IPS DF 4.7 (cell line): ENCODE results near the gene ITPK1.

Source experiments
- DNase-seq: peaks from one replicate; pipeline ENCODE4 v3.0.0-alpha.2; 2013; ENCODE audit warnings: low spot score; ENCODE audit errors: extremely low read depth

Gene ITPK1

GRCh38 chr14:92970271-92970670, 145.5 kb downstream of the ITPK1 start:
- no peak for DNase-seq

- DNase-seq = no peak
Measured at GRCh38 chr14:92969871-92970270, 145.9 kb downstream of the ITPK1 start.

GRCh38 chr14:92969430-92969829, 146.3 kb downstream of the ITPK1 start:
- no peak for DNase-seq

- no peak for DNase-seq
Measured at GRCh38 chr14:92968291-92969020, 147.3 kb downstream of the ITPK1 start.

- no peak for DNase-seq
Measured at GRCh38 chr14:92967346-92967926, 148.3 kb downstream of the ITPK1 start.

- DNase-seq = no peak
Measured at GRCh38 chr14:92965281-92965680, 150.4 kb downstream of the ITPK1 start.

- DNase-seq = no peak
Measured at GRCh38 chr14:92964124-92965109, 151.3 kb downstream of the ITPK1 start.

- no peak for DNase-seq
Measured at GRCh38 chr14:92963301-92964123, 152.2 kb downstream of the ITPK1 start.

GRCh38 chr14:92962831-92963095, 153.0 kb downstream of the ITPK1 start:
- no peak for DNase-seq

- DNase-seq = no peak
Measured at GRCh38 chr14:92962031-92962830, 153.5 kb downstream of the ITPK1 start.

- no peak for DNase-seq
Measured at GRCh38 chr14:92961567-92961855, 154.2 kb downstream of the ITPK1 start.

- no peak for DNase-seq
Measured at GRCh38 chr14:92960706-92961566, 154.8 kb downstream of the ITPK1 start.

GRCh38 chr14:92959761-92960680, 155.7 kb downstream of the ITPK1 start:
- DNase-seq = no peak

- no peak for DNase-seq
Measured at GRCh38 chr14:92959189-92959531, 156.6 kb downstream of the ITPK1 start.

GRCh38 chr14:92958373-92959188, 157.1 kb downstream of the ITPK1 start:
- DNase-seq = no peak

GRCh38 chr14:92956961-92957360, 158.8 kb downstream of the ITPK1 start:
- DNase-seq = no peak

- no peak for DNase-seq
Measured at GRCh38 chr14:92955381-92955780, 160.3 kb downstream of the ITPK1 start.

- no peak for DNase-seq
Measured at GRCh38 chr14:92954933-92955332, 160.8 kb downstream of the ITPK1 start.
